8988T (cell line): Measurements from ENCODE around the gene CCSER1.
"Not testable (repeated sequence)": the region's sequence is repeated elsewhere in the genome, so short reads cannot be mapped to it uniquely, and the experiment has no call there.

Experiments
- DNase-seq: peaks from one replicate; pipeline ENCODE4 v3.0.0; 2011

Gene CCSER1

DNA sequence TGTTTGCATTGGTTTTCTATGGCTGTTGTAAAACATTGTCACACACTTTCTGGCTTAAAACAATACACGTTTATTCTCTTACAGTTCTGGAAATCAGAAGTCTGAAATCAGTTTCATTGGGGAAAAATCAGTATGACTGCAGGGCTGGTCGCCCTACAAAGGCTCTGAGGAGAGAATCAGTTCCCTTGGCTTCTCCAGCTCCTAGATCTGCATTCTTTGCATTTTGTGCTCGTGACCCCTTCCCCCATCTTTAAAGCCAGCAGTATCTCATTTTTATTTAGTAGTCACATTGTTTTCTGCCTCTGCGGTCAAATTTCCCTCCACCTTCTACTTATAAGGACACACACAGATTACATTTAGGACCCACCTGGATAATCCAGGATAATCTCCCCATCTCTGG, 1326.9 kb downstream of the CCSER1 start:
- DNase-seq = no peak

DNA sequence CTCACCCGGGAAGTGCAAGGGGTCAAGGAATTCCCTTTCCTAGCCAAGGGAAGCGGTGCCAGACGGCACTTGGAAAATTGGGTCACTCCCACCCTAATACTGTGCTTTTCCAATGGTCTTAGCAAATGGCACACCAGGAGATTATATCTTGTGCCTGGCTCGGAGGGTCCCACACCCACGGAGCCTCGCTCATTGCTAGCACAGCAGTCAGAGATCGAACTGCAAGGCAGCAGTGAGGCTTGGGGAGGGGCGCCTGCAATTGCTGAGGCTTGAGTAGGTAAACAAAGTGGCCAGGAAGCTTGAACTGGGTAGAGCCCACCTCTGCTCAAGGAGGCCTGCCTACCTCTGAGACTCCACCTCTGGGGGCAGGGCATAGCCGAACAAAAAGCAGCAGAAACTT, 1335.4 kb downstream of the CCSER1 start:
- DNase-seq = not testable (repeated sequence)

DNA sequence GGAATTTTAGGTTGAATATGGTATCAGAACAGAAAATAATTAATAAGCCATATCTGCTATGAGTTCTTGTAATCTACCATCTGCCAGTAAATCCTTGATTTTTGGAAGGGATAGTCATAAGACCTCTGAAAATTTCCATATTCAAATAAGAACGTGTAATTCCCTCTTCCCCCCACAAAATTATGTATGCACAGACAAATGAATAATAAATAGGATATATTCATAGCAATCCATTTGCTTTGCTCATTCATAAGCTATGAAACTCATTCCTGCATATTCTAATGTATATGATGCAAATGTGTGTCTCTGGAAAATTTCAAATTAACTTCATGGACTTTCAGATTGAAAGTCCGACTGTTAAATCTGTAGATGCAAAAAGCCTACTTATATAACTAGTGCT, 1343.5 kb downstream of the CCSER1 start:
- DNase-seq = no peak

DNA sequence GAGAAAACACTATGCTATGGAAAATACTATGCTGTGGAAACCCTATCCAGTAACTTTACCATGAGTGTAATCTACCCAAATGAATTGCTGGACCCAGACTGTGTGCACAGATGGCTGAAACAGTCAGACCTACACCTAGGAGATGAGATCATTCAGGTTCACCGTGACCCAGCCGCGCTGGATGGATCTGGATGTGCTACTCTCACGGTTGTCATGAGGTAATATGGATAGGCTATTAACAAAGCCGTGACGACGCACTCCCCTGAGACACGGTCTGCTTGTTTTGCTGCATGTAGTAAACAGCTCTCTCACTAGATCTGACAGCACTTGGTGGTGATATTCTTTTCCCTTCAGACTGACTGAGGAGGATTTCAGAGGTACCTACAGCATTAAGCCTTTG, 1344.1 kb downstream of the CCSER1 start:
- no peak for DNase-seq

DNA sequence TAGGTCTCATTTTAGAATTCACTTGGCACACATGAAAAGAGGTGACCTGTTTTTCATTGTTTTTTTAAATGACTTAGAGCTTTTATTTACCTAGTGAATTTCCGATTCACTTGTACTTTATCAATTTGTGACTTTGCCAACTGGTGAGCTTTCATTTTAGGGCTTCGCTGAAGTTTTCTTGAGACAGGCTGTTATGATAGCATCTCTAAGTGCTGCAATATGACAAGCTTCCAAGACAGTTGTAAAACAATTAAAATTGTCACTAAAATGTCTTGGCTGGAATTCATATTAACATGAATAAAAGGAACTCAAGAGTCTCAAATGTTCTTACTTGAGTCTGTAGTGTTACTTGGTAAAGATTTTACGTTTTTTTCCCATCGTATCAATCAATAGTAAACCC, 1344.9 kb downstream of the CCSER1 start:
- DNase-seq = no peak

DNA sequence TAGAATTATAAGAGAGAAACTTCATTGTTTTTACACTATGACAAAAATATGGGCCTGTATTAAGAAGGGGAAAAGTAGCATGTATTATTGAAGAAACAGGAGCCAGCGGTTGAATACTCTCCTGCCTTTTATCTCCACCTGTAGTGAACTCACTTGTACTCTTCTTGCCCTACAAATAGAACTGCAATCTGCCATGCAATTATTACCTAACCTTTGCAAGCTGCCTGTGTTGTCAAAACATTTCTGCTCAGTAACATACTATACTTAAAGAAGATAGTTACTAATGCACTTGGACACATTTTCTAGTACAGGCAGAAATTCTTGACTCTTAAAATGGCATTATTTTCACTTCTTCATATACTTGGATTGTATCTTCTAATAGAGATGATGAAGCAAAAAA, 1358.2 kb downstream of the CCSER1 start:
- DNase-seq = no peak

DNA sequence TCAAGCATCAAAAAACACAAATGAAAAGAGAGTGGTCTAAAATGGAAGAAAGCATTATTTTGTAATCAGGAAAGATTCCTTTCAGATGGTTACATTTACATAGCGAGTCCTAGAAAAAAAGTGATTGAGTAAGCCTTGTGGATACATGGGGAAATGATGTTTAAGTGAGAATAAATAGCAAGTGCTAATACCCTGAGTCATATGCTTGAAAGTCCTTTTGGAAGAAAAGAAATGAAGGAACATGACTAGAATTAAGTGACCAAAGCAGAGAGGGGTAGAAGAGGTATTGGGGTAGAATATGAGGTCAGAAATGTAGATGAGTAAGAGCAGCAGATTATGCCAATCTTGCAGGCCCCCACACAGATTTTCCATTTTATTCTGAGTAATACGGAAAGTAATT, 1361.8 kb downstream of the CCSER1 start:
- no peak for DNase-seq

DNA sequence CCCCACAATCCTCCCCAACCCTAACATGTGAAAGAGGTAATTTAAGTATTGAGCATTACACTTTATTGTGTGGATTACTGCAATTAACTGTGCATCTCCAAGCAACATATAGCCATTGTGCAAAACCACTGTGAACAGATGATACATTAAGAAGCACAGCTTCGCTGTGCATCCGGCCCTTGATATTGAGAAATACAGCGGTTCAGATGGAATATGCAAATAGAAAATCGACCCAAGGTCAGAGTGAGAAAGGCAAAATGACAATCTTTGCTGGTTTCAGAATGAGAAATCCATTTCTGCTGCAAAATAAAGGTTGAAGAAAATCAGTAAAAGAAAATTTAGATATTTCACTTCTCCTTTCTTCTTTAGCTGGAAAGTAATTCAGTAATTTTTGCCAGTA, 1370.7 kb downstream of the CCSER1 start:
- DNase-seq = no peak

DNA sequence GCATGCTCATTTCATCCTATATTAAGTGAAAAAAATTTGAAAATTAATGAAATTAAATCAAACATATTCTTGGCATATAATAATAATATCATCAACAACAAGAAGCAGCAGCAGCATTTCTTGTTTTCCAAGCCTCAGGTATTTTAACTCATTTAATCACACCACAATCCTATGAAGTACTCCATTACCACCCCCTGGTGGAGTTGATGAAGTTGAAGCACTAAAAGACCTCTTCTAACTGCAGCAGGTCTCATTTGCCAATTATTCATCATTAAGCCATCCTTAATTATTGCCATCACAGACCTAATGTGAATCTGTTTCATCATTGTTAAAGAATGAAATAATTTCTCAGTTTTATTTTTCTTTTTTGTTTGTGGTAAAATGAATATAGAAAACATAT, 1375.2 kb downstream of the CCSER1 start:
- DNase-seq = no peak

DNA sequence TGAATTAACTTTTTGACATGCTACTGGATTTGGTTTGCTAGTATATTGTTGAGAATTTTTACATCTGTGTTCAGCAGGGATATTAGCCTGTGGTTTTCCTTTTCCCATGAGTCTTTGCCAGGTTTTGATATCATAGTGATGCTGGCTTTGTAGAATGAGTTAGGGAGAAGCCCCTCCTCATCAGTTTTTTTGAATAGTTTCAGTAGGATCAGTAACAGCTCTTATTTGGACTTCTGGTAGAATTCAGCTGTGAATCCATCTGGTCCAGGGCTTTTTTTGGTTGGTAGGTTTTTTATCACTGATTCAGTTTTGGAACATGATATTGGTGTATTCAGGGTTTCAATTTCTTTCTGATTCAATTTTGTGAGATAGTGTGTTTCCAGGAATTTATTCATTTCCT, 1386.1 kb downstream of the CCSER1 start:
- no peak for DNase-seq

DNA sequence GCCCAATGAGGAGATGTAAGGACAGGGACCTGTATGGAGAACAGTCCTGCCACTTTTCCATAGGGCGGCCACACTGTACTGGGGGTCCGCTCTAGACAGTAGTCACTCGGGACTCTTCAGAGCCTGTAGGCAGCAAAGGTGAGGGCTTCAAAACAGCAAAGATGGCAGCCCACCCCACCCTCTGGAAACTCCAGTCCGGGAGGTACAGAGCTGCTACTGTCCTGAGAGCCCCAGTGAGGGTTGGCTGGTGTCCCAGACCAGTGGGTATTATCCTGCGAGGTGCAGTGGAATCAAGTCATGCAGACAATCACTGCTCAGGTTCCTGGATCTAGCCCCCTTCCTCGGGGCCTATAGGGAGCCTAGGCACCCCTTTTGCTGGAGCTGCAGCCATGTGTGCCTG, 1392.0 kb downstream of the CCSER1 start:
- no peak for DNase-seq

DNA sequence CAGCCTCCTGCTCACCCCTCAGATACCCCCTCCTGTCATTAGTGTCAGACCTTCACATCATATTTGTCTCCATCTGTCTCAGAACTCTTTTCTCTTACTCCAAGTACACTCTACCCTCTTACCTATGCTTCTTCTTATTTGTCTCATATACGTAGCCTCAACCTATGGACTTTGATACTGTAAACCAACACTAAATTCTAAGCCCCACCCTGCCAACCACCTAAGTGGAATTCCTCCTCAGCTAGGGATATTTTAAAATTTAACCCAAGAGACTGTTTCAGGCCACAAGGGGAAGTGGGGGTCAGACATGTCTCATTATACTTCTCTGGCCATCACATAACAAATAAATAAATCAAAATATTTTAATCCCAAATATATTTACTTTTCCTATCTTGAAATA, 1398.4 kb downstream of the CCSER1 start:
- DNase-seq = no peak

DNA sequence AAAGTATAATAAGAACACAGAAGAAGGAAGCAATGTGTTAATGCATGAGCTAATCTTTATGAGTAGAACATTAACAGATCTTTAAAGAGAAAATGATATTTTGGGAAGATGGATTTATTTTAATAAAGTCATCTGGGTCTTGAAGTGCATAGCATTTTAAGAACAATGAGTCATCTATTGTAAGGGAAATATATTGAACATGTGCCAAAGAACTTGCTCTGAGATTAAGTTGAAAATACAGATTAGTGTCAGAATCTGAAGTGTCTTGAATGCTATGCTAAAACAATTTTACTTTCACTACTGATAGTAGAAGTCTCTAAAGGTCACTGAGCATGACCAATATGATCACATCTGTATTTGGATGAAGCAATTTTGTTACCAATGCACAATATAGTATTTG, 1399.9 kb downstream of the CCSER1 start:
- DNase-seq = no peak

DNA sequence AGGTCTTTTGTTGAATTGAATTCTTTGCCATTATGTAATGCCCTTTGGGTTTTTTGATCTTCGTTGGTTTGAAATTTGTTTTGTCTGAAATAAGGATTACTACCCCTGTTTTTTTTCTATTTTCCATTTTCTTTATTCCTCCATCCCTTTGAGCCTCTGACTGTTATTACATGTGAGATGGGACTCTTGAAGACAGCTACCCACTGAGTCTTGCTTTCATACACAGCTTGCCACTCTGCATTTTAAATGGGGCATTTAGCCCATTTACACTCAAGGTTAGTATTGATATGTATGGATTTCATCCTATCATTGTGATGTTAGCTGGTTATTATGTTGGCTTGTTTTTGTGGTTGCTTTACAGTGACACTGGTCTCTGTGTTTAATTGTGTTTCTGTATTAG, 1440.4 kb downstream of the CCSER1 start:
- no peak for DNase-seq

DNA sequence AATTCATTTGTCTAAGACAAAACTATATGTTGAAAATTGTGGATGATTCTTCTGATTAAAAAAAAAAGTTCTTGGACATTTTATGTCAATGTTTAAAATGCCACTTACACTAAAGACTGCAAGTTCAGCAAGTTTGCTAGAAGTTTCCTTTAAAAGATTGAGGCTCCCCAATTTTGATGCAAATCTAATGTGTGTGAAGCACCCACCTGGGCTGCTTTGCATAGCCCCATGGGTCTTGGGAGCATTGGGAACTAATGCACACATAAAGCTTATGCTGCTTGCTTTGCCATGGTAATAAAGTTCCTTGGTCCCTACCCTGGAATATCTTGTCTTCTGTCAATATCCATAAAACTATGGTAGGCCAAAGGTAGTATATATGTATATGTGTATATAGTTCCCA, 1450.7 kb downstream of the CCSER1 start:
- DNase-seq = no peak

DNA sequence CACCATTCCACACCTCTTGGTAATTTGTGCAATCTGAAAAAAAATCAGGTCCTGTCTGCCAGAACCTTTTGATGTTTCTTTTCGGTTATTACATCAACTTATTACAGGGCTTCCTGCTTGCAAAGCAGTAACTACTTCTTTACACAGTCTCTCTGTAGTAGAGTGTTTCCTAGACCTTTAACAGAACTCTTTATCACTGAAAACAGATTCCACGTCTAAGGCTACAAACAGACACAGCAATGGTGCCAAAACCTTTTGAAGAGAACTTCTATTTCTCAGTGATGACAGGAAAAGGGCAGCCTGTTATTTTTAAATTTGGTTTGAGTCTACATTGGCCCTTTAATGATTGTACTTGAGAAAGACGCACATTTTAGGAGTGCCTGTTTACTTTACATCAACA, 1463.1 kb downstream of the CCSER1 start:
- no peak for DNase-seq

DNA sequence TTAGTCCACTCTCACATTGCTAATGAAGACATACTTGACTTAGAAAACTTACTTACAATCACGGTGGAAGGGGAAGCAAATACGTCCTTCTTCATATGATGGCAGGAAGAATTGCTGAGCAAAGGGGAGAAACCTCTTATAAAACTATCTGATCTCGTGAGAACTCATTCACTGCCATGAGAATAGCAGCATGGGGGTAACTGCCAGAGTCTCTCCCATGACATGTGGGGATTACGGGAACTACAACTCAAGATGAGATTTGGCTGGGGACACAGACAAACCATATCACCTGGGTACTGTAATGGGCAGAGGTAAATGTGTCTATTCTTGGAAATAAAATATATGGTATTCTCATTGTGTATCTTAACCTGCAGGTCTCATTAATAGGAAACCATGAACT, 1464.9 kb downstream of the CCSER1 start:
- DNase-seq = no peak

DNA sequence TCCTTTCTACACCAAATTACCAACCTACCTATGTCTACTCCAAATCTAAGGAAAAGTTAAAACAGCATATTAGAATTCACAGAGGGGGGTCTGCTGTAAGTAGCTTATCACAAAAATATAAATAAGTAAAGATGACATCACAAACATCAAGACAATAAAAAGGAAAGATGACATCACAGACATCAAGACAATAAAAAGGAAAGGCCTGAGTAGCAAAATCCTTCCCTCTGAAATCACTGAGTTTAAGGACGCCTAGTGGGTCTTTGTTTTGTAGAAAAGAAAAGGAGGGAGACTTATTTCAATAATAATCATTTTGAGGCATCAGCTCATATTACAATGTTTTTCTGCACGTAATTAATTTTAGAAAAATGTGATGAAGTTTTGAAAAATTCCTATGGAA, 1469.5 kb downstream of the CCSER1 start:
- no peak for DNase-seq

DNA sequence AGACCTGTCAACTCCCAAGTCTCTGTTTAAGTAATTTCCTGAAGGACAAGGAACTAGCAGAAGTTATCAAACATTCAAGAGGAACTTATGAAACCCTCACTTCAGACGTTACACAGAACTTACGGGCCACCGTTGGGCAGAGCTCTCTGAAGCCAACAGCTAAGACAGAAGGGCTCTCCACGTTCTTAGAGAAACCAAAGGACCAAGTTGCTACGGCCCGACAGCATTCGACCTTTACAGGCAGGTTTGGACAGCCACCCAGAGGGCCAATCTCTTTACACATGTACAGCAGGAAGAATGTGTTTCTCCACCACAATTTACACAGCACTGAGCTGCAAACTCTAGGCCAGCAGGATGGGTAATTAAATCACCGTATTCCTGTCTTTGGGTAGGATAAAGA, 1471.5 kb downstream of the CCSER1 start:
- DNase-seq = no peak

DNA sequence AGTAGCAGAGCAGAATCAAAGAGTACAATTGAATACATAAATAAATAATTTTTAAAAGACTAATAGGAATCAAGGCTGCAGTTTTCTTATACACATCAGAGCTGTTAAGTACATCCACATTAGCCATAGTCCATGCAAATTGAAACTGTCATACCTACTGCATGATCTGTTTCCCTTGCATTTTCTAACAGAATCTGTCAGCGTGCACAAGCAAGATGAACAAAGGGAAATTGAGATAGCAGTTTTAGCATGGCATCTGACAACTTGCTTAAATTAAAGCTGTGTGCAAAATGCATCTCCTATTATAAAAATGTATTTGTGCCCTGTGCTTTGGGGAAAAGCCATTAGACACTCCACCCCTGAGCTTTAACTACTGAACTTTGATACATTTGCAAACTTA, 1473.1 kb downstream of the CCSER1 start:
- DNase-seq = no peak

DNA sequence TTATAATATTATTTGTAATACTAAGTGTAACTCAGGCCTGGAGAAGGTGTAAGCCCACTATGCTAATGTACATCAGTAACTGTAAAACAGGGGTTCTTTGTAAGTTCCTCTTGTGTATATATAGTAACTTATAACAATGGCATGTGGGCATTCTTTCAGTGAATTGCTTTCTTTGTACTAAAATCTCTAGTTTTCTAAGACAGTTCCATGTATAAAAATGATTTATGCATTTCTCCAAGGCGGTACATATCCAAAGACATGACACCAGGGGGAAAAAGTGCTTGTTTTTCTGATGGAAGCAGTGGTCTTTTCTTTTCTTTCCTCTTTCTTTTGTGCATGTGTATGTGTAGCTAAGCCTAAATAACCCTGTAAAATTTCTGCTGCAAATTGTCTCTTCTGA, 1474.2 kb downstream of the CCSER1 start:
- DNase-seq = no peak

DNA sequence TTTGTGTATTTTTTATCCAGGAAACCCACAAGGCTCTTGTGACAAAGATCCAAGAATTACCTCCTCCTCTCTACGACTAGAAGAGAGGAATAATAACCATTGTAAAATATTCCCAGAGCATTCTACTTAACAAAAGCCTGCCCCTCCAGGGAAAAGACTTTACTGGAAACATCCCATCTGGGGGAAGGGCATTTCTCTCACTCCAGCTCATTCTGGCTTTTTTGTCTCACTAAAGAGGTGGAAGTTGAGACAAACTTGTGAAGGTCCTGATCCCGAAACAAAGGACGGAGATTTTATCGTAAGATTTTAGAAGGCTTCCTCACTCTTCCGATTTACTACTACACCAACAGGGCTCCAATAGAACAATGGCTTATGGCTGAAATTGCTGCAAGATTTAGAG, 1484.6 kb downstream of the CCSER1 start:
- no peak for DNase-seq

DNA sequence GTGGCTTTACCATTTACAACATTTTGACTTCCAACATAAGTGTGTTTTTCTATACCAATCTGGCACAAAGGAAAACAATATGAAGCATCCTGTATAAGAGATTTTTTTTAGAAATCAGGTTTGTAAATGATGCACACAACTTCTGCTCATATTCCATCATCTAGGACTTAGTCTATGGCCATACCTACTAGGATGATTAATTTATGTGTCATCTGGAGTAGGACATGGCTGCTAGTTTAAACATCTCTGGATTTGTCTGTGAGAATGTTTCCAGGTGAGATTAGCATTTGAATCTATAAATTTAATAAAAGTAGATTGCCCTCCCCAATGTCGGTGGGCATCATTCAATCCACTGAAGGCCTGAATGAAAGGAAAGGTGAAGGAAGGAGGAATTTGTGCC, 1493.8 kb downstream of the CCSER1 start:
- DNase-seq = no peak

DNA sequence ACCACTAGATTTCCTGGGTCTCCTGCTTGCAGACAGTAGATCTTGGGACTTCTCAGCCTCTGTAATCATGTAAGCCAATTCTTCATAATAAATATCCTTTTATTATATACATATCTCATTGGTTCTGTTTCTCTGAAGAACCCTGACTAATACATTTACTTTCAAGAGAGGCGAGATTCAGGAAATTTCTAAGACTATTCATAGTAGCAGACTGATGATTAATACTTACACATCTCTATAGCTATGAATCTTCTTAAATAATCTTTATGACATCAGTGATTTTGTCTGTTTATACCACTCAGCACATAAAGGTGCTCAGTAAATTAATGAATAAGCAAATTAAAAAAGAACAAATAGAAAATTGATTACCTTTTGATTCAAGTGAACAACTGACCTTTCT, 1494.3 kb downstream of the CCSER1 start:
- no peak for DNase-seq

DNA sequence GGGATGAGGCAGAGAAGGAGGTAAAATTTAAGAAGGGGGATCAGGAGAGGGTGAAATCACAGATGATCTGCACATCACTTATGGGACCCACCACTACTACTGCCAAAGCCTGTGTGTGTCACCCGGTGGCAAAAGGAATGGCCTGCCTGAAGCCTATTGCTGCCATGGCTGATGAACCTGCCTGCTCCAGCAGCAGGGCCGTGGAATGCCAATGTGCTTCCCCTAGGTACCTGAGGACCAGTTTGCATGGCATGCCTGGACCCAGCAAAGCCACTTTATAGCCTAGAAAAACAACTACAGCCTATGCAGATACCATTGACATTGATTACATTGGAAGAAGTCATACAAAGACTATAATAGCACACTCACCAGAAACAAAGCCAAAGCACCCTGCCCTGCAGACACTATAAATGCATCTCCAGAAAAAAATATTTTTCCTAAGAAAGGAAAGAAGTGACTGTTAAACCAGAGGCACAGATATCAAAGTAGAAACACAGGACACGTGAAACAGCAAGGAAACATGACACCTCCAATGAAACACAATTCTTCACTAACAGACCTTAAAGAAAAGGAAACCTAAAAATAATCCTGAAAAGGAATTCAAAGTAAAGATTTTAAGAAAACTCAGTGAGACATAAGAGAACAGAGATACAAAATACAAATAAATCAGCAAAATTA, 1495.9 kb downstream of the CCSER1 start:
- DNase-seq = no peak

DNA sequence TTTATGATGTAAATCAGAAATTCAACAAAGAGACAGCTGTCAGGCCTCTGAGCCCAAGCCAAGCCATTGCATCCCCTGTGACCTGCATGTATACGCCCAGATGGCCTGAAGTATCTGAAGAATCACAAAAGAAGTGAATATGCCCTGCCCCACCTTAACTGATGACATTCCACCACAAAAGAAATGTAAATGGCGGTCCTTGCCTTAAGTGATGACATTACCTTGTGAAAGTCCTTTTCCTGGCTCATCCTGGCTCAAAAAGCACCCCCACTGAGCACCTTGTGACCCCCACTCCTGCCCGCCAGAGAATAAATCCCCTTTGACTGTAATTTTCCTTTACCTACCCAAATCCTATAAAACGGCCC, 1496.4 kb downstream of the CCSER1 start:
- DNase-seq = not testable (repeated sequence)
